ENCODE results near the gene POLR2A. TPM values are rescaled to one million over a fixed set of nuclear protein-coding genes. Genes with fewer than 3 reads are reported as not detected.
"Not testable (repeated sequence)": the region's sequence is repeated elsewhere in the genome, so short reads cannot be mapped to it uniquely, and the experiment has no call there.

POLR2A gene
- polyA plus RNA-seq, 4 donors, result 10.0 to 104 (median 20.8) TPM

DNA sequence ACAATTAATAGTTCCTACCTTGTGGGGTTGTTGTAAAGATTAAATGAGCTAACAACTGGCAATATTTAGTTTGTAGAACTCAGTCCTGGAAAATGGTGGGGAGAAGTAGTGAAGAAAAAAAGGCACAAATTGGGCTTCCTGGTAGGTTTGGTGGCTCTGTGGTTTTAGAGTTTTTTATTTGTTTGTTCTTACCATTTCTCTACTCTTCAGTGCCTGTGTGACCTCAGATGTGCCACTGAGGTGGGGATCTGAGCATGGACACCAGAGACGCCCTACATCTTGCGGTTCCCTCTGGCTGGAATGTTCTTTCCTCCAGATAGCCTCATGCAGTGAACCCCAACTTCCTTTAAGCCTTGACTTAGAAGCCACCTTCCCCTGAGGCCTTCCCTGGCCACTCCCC, 12.4 kb upstream of the POLR2A start:
- H3K36me3 ChIP-seq (ENCODE audit: control insufficient read depth in 3 of 3, insufficient read depth in 2 of 3, low read depth in 1 of 3, low read length in 3 of 3), result peaks cover 0 to 65% (median 0%) of the 10 kb centered on the region in 3 donors
- H3K4me3 ChIP-seq (ENCODE audit: low read depth in 1 of 3, low read length in 3 of 3), result no peak overlapping the region
- DNase-seq (no peak), FAIRE-seq (no peak)
- no peak overlapping the region for H3K27ac ChIP-seq (ENCODE audit: low read depth in 1 of 3, low read length in 2 of 3)
- no peaks in the 10 kb centered on the region for H3K9me3 ChIP-seq (ENCODE audit: control insufficient read depth in 2 of 2, insufficient read depth in 1 of 2, low read depth in 1 of 2, low read length in 1 of 2)
- H3K4me1 ChIP-seq (ENCODE audit: control insufficient read depth in 3 of 3, insufficient read depth in 2 of 3, low read depth in 1 of 3, low read length in 2 of 3), result peaks cover 0 to 31% (median 2%) of the 10 kb centered on the region in 3 donors
- no peaks in the 10 kb centered on the region for H3K27me3 ChIP-seq (ENCODE audit: control insufficient read depth in 3 of 3, insufficient read depth in 3 of 3, low read length in 3 of 3)
- 84 to 90% (median 86%) methylated on average over 2 of the region's 2 CpGs for WGBS, 3 donors

DNA sequence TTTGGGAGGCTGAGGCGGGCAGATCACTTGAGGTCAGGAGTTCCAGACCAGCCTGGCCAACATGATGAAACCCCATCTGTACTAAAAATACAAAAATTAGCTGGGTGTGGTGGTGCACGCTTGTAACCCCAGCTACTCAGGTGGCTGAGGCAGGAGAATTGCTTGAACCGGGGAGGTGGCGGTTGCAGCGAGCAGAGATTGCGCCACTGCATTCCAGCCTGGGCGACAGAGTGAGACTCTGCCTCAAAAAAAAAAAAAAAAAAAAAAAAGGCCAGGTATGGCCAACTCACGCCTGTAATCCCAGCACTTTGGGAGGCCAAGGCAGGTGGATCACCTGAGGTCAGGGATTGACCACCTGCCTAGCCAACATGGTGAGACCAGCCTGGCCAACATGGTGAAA, 9.4 kb upstream of the POLR2A start:
- Histone ChIP-seq H3K36me3 (ENCODE audit: control insufficient read depth in 3 of 3, insufficient read depth in 2 of 3, low read depth in 1 of 3, low read length in 3 of 3) (peaks cover 0 to 60% (median 0%) of the 10 kb centered on the region in 3 donors), H3K27ac (ENCODE audit: low read depth in 1 of 3, low read length in 2 of 3) (peak overlapping the region in 1 of 3 donors; percentile 97), H3K4me1 (ENCODE audit: control insufficient read depth in 3 of 3, insufficient read depth in 2 of 3, low read depth in 1 of 3, low read length in 2 of 3) (peaks cover 0 to 45% (median 2%) of the 10 kb centered on the region in 3 donors)
- H3K4me3 ChIP-seq (ENCODE audit: low read depth in 1 of 3, low read length in 3 of 3); FAIRE-seq; H3K27me3 ChIP-seq (ENCODE audit: control insufficient read depth in 3 of 3, insufficient read depth in 3 of 3, low read length in 3 of 3); H3K9me3 ChIP-seq (ENCODE audit: control insufficient read depth in 2 of 2, insufficient read depth in 1 of 2, low read depth in 1 of 2, low read length in 1 of 2): not testable (repeated sequence)
- 91 to 97% (median 93%) methylated on average over 7 to 8 of the region's 8 CpGs for WGBS, 3 donors
- peak in 1 of 2 donors; percentile 46 for DNase-seq

DNA sequence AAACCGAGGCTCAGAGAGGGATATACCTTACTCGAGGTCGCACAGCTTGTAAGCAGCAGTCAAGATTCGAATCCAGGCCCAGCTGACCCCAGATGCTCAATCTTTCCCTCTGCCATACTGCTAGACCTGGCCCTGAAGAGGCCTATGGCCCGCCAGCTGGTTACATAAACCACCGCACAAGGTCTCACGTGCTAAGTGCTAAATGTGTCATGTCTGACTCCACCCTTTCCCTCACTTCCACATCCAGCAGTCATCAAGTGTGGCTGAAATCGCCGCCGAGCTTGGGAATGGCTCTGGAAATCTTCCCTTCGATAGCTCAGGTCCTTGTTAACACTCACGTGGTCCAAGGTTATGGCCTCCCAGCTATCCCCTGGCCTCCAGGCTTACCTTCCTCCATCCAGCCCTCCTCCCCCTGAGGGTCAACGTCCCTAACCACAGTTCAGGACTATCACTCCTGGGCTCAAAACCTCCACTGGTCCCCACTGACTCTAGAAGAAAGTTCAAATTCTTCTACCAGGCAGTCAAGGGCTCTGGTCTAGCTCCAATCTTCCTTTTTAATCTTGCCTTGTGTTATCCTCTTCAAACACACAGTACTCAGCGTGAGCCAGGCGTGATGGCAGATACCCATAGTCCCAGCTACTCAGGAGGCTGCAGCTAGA, 8.3 kb upstream of the POLR2A start:
- FAIRE-seq, result no peak
- no peaks in the 10 kb centered on the region for H3K27me3 ChIP-seq (ENCODE audit: control insufficient read depth in 3 of 3, insufficient read depth in 3 of 3, low read length in 3 of 3)

GRCh38 chr17:7476494-7476893, 7.7 kb upstream of the POLR2A start:
- WGBS, 3 donors, result 27 to 36% (median 32%) methylated on average over 3 of the region's 3 CpGs
- H3K4me3 ChIP-seq (ENCODE audit: low read depth in 1 of 3, low read length in 3 of 3), result no peak overlapping the region
- no peaks in the 10 kb centered on the region for H3K27me3 ChIP-seq (ENCODE audit: control insufficient read depth in 3 of 3, insufficient read depth in 3 of 3, low read length in 3 of 3)
- H3K36me3 ChIP-seq (ENCODE audit: control insufficient read depth in 3 of 3, insufficient read depth in 2 of 3, low read depth in 1 of 3, low read length in 3 of 3), result peaks cover 0 to 51% (median 0%) of the 10 kb centered on the region in 3 donors
- no peaks in the 10 kb centered on the region for H3K9me3 ChIP-seq (ENCODE audit: control insufficient read depth in 2 of 2, insufficient read depth in 1 of 2, low read depth in 1 of 2, low read length in 1 of 2)
- FAIRE-seq, result no peak
- H3K4me1 ChIP-seq (ENCODE audit: control insufficient read depth in 3 of 3, insufficient read depth in 2 of 3, low read depth in 1 of 3, low read length in 2 of 3), result peaks cover 0 to 60% (median 4%) of the 10 kb centered on the region in 3 donors
- DNase-seq, result no peak
- H3K27ac ChIP-seq (ENCODE audit: low read depth in 1 of 3, low read length in 2 of 3), result peak overlapping the region in 2 of 3 donors; percentile 97

More for the DNA sequence above, 8.3 kb upstream of the POLR2A start:
- 64 to 81% (median 79%) methylated on average over 15 of the region's 15 CpGs for WGBS, 3 donors
- H3K27ac ChIP-seq (ENCODE audit: low read depth in 1 of 3, low read length in 2 of 3), result peak overlapping the region in 2 of 3 donors; percentile 97
- H3K4me3 ChIP-seq (ENCODE audit: low read depth in 1 of 3, low read length in 3 of 3), result no peak overlapping the region
- H3K9me3 ChIP-seq (ENCODE audit: control insufficient read depth in 2 of 2, insufficient read depth in 1 of 2, low read depth in 1 of 2, low read length in 1 of 2), result no peaks in the 10 kb centered on the region
- H3K36me3 ChIP-seq (ENCODE audit: control insufficient read depth in 3 of 3, insufficient read depth in 2 of 3, low read depth in 1 of 3, low read length in 3 of 3), result peaks cover 0 to 55% (median 0%) of the 10 kb centered on the region in 3 donors
- DNase-seq, result peak in 1 of 2 donors; percentile 86
- peaks cover 0 to 55% (median 4%) of the 10 kb centered on the region in 3 donors for H3K4me1 ChIP-seq (ENCODE audit: control insufficient read depth in 3 of 3, insufficient read depth in 2 of 3, low read depth in 1 of 3, low read length in 2 of 3)

- 85 to 98% (median 95%) methylated on average over 5 of the region's 5 CpGs for WGBS, 3 donors
- peaks cover 0 to 48% (median 0%) of the 10 kb centered on the region in 3 donors for H3K36me3 ChIP-seq (ENCODE audit: control insufficient read depth in 3 of 3, insufficient read depth in 2 of 3, low read depth in 1 of 3, low read length in 3 of 3)
- H3K4me1 ChIP-seq (ENCODE audit: control insufficient read depth in 3 of 3, insufficient read depth in 2 of 3, low read depth in 1 of 3, low read length in 2 of 3), result peaks cover 0 to 60% (median 4%) of the 10 kb centered on the region in 3 donors
- no peak for FAIRE-seq
- peak overlapping the region in 2 of 3 donors; percentile 97 for H3K27ac ChIP-seq (ENCODE audit: low read depth in 1 of 3, low read length in 2 of 3)
- H3K9me3 ChIP-seq (ENCODE audit: control insufficient read depth in 2 of 2, insufficient read depth in 1 of 2, low read depth in 1 of 2, low read length in 1 of 2), result no peaks in the 10 kb centered on the region
- DNase-seq, result no peak
- H3K27me3 ChIP-seq (ENCODE audit: control insufficient read depth in 3 of 3, insufficient read depth in 3 of 3, low read length in 3 of 3), result no peaks in the 10 kb centered on the region
- peak overlapping the region in 1 of 3 donors; percentile 79 for H3K4me3 ChIP-seq (ENCODE audit: low read depth in 1 of 3, low read length in 3 of 3)
Measured at GRCh38 chr17:7476951-7477350, 7.2 kb upstream of the POLR2A start.

GRCh38 chr17:7477392-7478275, 6.5 kb upstream of the POLR2A start:
- Histone ChIP-seq H3K4me1 (ENCODE audit: control insufficient read depth in 3 of 3, insufficient read depth in 2 of 3, low read depth in 1 of 3, low read length in 2 of 3) (peaks cover 0 to 67% (median 4%) of the 10 kb centered on the region in 3 donors), H3K27ac (ENCODE audit: low read depth in 1 of 3, low read length in 2 of 3) (peak overlapping the region in 2 of 3 donors; percentile 97), H3K4me3 (ENCODE audit: low read depth in 1 of 3, low read length in 3 of 3) (peak overlapping the region in 1 of 3 donors; percentile 79), H3K36me3 (ENCODE audit: control insufficient read depth in 3 of 3, insufficient read depth in 2 of 3, low read depth in 1 of 3, low read length in 3 of 3) (peaks cover 0 to 44% (median 0%) of the 10 kb centered on the region in 3 donors), H3K27me3 (ENCODE audit: control insufficient read depth in 3 of 3, insufficient read depth in 3 of 3, low read length in 3 of 3) (no peaks in the 10 kb centered on the region), H3K9me3 (ENCODE audit: control insufficient read depth in 2 of 2, insufficient read depth in 1 of 2, low read depth in 1 of 2, low read length in 1 of 2) (no peaks in the 10 kb centered on the region)
- 36 to 65% (median 59%) methylated on average over 26 of the region's 26 CpGs for WGBS, 3 donors
- FAIRE-seq (no peak), DNase-seq (peak in 1 of 2 donors; percentile 91)

- Histone ChIP-seq H3K4me3 (ENCODE audit: low read depth in 1 of 3, low read length in 3 of 3) (peak overlapping the region; percentile 79 to 97 (median 97)), H3K4me1 (ENCODE audit: control insufficient read depth in 3 of 3, insufficient read depth in 2 of 3, low read depth in 1 of 3, low read length in 2 of 3) (peaks cover 0 to 75% (median 4%) of the 10 kb centered on the region in 3 donors), H3K36me3 (ENCODE audit: control insufficient read depth in 3 of 3, insufficient read depth in 2 of 3, low read depth in 1 of 3, low read length in 3 of 3) (peaks cover 0 to 40% (median 0%) of the 10 kb centered on the region in 3 donors), H3K9me3 (ENCODE audit: control insufficient read depth in 2 of 2, insufficient read depth in 1 of 2, low read depth in 1 of 2, low read length in 1 of 2) (no peaks in the 10 kb centered on the region), H3K27me3 (ENCODE audit: control insufficient read depth in 3 of 3, insufficient read depth in 3 of 3, low read length in 3 of 3) (no peaks in the 10 kb centered on the region), H3K27ac (ENCODE audit: low read depth in 1 of 3, low read length in 2 of 3) (peak overlapping the region; percentile 94 to 97 (median 97))
- FAIRE-seq (no peak), DNase-seq (peak; percentile 51 to 85)
- WGBS, 3 donors, result 21 to 28% (median 26%) methylated on average over 39 to 40 of the region's 40 CpGs
Measured at GRCh38 chr17:7478276-7479212, 5.6 kb upstream of the POLR2A start.

Data from small intestine (tissue), 7 donors.